ENCODE measurements around the gene KLHL18. TPM values are rescaled to one million over a fixed set of nuclear protein-coding genes. Genes with fewer than 3 reads are reported as not detected.
"Not testable (repeated sequence)": the region's sequence is repeated elsewhere in the genome, so short reads cannot be mapped to it uniquely, and the experiment has no call there.

Gene KLHL18
- total RNA-seq, 2 donors from 2014 or later, result 12.9 to 18.8 TPM

DNA sequence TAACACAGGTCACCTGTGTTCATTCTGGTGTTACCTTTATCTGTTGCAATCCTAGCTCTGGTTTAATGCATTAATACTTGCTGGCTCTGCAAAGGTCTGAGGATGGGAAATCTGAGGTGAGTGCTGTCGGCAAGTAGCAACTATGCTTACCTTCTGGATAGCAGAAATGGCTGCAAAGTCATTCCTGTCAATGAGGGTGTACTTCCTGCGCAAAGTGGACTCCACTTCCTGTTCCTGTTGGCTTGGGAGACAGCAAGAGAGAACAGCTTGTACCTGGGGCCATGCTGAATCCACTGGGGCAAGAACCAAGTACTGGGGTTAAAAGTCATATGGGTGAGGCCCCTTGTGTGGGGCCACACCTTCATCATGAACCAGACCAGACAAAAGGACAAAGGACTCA, 37.5 kb upstream of the KLHL18 start:
- H3K27ac ChIP-seq, result no peak overlapping the region
- H3K9me3 ChIP-seq, result no peaks in the 10 kb centered on the region

DNA sequence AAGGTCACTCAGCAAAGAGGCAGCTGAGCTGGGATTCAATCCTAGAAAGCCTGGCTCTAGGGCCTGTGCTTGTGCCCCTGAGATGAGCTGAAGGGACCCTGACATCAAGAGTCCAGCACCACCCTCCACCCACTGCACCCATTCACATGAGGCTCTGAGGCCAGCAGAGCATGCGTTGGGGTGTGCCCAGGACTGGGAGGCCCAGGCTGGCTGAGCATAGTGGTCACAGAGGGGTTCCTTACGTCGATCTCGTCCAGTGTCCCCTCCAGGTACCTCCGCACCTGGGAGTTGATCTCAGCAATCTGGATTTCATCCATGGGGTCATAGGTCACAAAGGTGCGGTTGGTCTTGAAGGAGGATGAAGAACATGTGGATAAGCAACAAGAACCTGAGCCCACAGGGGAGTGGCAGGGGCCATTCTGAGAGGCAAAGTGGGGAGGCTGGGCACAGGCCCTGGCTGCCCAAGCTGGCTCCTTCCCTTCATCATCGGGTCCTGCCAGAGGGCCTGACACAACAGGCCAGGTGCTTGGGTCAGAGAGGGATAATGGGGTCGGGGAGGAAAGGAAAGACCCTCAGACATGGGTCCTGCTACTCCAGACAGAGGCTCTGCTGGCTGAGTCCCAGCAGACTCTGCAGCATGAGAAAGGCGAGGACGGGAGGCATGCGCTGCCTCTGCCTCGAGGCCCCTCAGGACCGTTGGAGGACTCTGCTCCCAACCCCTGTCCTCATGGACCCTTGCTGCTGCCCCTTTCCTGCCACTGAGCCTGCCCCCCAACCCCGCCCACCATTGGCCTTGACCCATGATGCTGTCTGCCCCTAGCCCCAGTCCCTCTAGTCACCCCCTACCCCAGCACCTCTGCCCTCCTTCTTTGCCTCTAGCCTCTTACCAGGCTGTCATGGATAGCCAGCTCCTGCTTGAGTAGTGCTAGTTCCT, 35.3 kb upstream of the KLHL18 start:
- H3K27ac ChIP-seq, result no peak overlapping the region
- no peaks in the 10 kb centered on the region for H3K9me3 ChIP-seq
- DNase-seq (ENCODE audit: low spot score), result no peak
- no peak for TF ChIP-seq CTCF (IDR thresholded peaks at IDR 0.05)
- no peaks in the 10 kb centered on the region for H3K27me3 ChIP-seq
- no peak overlapping the region for H3K4me3 ChIP-seq
- no peaks in the 10 kb centered on the region for H3K4me1 ChIP-seq
- no peaks in the 10 kb centered on the region for H3K36me3 ChIP-seq

More for the DNA sequence above, 37.5 kb upstream of the KLHL18 start:
- no peaks in the 10 kb centered on the region for H3K36me3 ChIP-seq
- no peak for TF ChIP-seq CTCF (IDR thresholded peaks at IDR 0.05)
- no peak for DNase-seq (ENCODE audit: low spot score)
- H3K4me3 ChIP-seq, result no peak overlapping the region
- H3K27me3 ChIP-seq, result no peaks in the 10 kb centered on the region
- H3K4me1 ChIP-seq, result no peaks in the 10 kb centered on the region

DNA sequence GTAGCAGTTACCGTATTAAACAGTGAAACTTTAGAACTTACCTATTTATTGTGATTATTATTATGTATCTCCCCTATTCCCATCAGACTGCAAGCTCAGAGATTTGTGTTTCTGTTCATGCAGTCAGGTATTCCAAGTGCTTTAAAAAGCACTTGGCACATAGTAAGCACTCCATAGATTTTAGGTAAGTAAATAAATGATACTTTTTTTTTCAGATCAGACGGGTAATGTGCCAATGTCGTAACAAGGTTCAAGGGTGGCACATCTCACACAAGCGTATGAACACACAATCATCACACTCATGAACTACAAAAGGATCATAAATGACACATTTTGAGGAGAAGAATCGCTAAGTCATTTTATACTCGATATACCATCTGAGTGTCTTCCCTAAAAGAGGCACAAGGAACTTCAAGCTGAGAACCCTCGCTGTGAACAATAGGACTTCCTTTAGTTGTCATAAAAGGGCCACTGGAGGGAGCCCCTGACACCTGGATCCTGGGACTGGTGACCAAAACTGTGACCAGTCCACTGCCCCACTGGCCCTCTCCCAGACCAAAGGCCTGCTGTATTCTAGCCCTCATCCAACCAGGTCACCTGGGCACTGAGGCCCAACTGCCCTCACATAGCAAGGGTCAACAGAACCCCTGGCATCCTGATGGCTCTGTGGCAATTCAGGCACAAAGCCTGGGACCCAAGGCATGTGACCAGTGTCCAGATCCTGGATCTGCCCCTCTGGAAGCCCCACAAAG, 32.3 kb upstream of the KLHL18 start:
- peak in 1 of 2 donors; percentile 61 for TF ChIP-seq CTCF (IDR thresholded peaks at IDR 0.05)
- no peak for DNase-seq (ENCODE audit: low spot score)
- Histone ChIP-seq H3K4me3 (no peak overlapping the region), H3K36me3 (no peaks in the 10 kb centered on the region), H3K27ac (no peak overlapping the region), H3K4me1 (no peaks in the 10 kb centered on the region), H3K27me3 (no peaks in the 10 kb centered on the region), H3K9me3 (no peaks in the 10 kb centered on the region)

GRCh38 chr3:47251085-47251484, 31.7 kb upstream of the KLHL18 start:
- H3K36me3 ChIP-seq; H3K27ac ChIP-seq; H3K4me1 ChIP-seq; H3K4me3 ChIP-seq; DNase-seq (ENCODE audit: low spot score); H3K9me3 ChIP-seq; H3K27me3 ChIP-seq: not testable (repeated sequence)

GRCh38 chr3:47251689-47252088, 31.1 kb upstream of the KLHL18 start:
- H3K36me3 ChIP-seq, result no peaks in the 10 kb centered on the region
- H3K27ac ChIP-seq, result no peak overlapping the region
- H3K4me3 ChIP-seq, result no peak overlapping the region
- no peaks in the 10 kb centered on the region for H3K4me1 ChIP-seq
- no peak for TF ChIP-seq CTCF (IDR thresholded peaks at IDR 0.05)
- no peak for DNase-seq (ENCODE audit: low spot score)
- no peaks in the 10 kb centered on the region for H3K27me3 ChIP-seq
- no peaks in the 10 kb centered on the region for H3K9me3 ChIP-seq

DNA sequence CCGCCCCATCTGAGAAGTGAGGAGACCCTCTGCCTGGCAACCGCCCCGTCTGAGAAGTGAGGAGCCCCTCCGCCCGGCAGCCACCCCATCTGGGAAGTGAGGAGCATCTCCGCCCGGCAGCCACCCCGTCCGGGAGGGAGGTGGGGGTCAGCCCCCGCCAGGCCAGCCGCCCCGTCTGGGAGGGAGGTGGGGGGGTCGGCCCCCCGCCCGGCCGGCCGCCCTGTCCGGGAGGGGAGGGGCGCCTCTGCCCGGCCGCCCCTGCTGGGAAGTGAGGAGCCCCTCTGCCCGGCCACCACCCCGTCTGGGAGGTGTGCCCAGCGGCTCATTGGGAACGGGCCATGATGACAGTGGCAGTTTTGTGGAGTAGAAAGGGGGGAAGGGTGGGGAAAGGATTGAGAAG, 26.4 kb upstream of the KLHL18 start:
- not testable (repeated sequence) for H3K27me3 ChIP-seq; DNase-seq (ENCODE audit: low spot score); H3K36me3 ChIP-seq; H3K9me3 ChIP-seq; H3K27ac ChIP-seq; H3K4me1 ChIP-seq; H3K4me3 ChIP-seq
